ENCODE measurements around the gene KIF3C. TPM values are rescaled to one million over a fixed set of nuclear protein-coding genes. Genes with fewer than 3 reads are reported as not detected.
"Not testable (repeated sequence)": the region's sequence is repeated elsewhere in the genome, so short reads cannot be mapped to it uniquely, and the experiment has no call there.

KIF3C gene
- total RNA-seq, 2 donors from 2014 or later = 42.9 to 51.4 TPM

- no peak overlapping the region for H3K27ac ChIP-seq (ENCODE audit: low read depth, low read length)
- H3K27me3 ChIP-seq (ENCODE audit: control insufficient read depth, insufficient read depth, low read length, poor library complexity, severe bottlenecking) = no peaks in the 10 kb centered on the region
- H3K4me3 Mint-ChIP-seq = no peak overlapping the region
- H3K27ac Mint-ChIP-seq = no peak overlapping the region
- no peaks in the 10 kb centered on the region for H3K9me3 ChIP-seq (ENCODE audit: control insufficient read depth, low read length)
- TF ChIP-seq CTCF (conservative IDR thresholded peaks at IDR 0.05) = no peak
- no peak overlapping the region for H3K4me3 ChIP-seq (ENCODE audit: low read length)
- H3K9me3 Mint-ChIP-seq = no peaks in the 10 kb centered on the region
- H3K9ac ChIP-seq (ENCODE audit: extremely low read depth, low read length, poor library complexity, severe bottlenecking) = no peak overlapping the region
- H3K36me3 ChIP-seq (ENCODE audit: control insufficient read depth, insufficient read depth, low read length) = no peaks in the 10 kb centered on the region
- 70% methylated on average over 5 of the region's 5 CpGs; no CpG with 5 or more reads in 1 of the 2 experiments for WGBS, 2 experiments (ENCODE audit: insufficient coverage in 1 of 2, insufficient read length in 1 of 2)
- no peaks in the 10 kb centered on the region for H3K36me3 Mint-ChIP-seq (ENCODE audit: low read depth)
- no peaks in the 10 kb centered on the region for H3K27me3 Mint-ChIP-seq (ENCODE audit: insufficient read depth)
- peaks cover 9% of the 10 kb centered on the region for H3K4me1 Mint-ChIP-seq
- DNase-seq = no peak
- H3K4me1 ChIP-seq (ENCODE audit: control insufficient read depth, insufficient read depth, low read length) = peaks cover 5% of the 10 kb centered on the region
Measured at GRCh38 chr2:26000561-26001082, 18.3 kb upstream of the KIF3C start.

- H3K4me1 Mint-ChIP-seq; H3K36me3 ChIP-seq (ENCODE audit: control insufficient read depth, insufficient read depth, low read length); H3K4me3 ChIP-seq (ENCODE audit: low read length); H3K27ac Mint-ChIP-seq; DNase-seq; H3K4me1 ChIP-seq (ENCODE audit: control insufficient read depth, insufficient read depth, low read length); H3K4me3 Mint-ChIP-seq; H3K36me3 Mint-ChIP-seq (ENCODE audit: low read depth); H3K27me3 Mint-ChIP-seq (ENCODE audit: insufficient read depth); H3K9me3 ChIP-seq (ENCODE audit: control insufficient read depth, low read length); H3K27me3 ChIP-seq (ENCODE audit: control insufficient read depth, insufficient read depth, low read length, poor library complexity, severe bottlenecking); H3K9me3 Mint-ChIP-seq; H3K27ac ChIP-seq (ENCODE audit: low read depth, low read length); H3K9ac ChIP-seq (ENCODE audit: extremely low read depth, low read length, poor library complexity, severe bottlenecking): not testable (repeated sequence)
- WGBS, 2 experiments (ENCODE audit: insufficient coverage in 1 of 2, insufficient read length in 1 of 2) = 93 to 95% methylated on average over 7 of the region's 7 CpGs
Measured at GRCh38 chr2:25999406-25999805, 17.1 kb upstream of the KIF3C start.

GRCh38 chr2:25998816-25999383 is 16.6 kb upstream of the KIF3C start:
- DNase-seq; H3K4me3 Mint-ChIP-seq; H3K4me1 Mint-ChIP-seq; H3K36me3 ChIP-seq (ENCODE audit: control insufficient read depth, insufficient read depth, low read length); H3K9me3 ChIP-seq (ENCODE audit: control insufficient read depth, low read length); H3K27ac ChIP-seq (ENCODE audit: low read depth, low read length); H3K36me3 Mint-ChIP-seq (ENCODE audit: low read depth); H3K9ac ChIP-seq (ENCODE audit: extremely low read depth, low read length, poor library complexity, severe bottlenecking); H3K27me3 Mint-ChIP-seq (ENCODE audit: insufficient read depth); H3K4me1 ChIP-seq (ENCODE audit: control insufficient read depth, insufficient read depth, low read length); H3K9me3 Mint-ChIP-seq; H3K4me3 ChIP-seq (ENCODE audit: low read length); H3K27ac Mint-ChIP-seq; H3K27me3 ChIP-seq (ENCODE audit: control insufficient read depth, insufficient read depth, low read length, poor library complexity, severe bottlenecking): not testable (repeated sequence)
- WGBS, 2 experiments (ENCODE audit: insufficient coverage in 1 of 2, insufficient read length in 1 of 2) = 95 to 97% methylated on average over 13 of the region's 13 CpGs

GRCh38 chr2:25996844-25997243 is 14.5 kb upstream of the KIF3C start:
- H3K27ac Mint-ChIP-seq = no peak overlapping the region
- Histone ChIP-seq H3K9me3 (ENCODE audit: control insufficient read depth, low read length) (no peaks in the 10 kb centered on the region), H3K27me3 (ENCODE audit: control insufficient read depth, insufficient read depth, low read length, poor library complexity, severe bottlenecking) (no peaks in the 10 kb centered on the region), H3K27ac (ENCODE audit: low read depth, low read length) (no peak overlapping the region), H3K36me3 (ENCODE audit: control insufficient read depth, insufficient read depth, low read length) (no peaks in the 10 kb centered on the region), H3K4me1 (ENCODE audit: control insufficient read depth, insufficient read depth, low read length) (peaks cover 5% of the 10 kb centered on the region), H3K9ac (ENCODE audit: extremely low read depth, low read length, poor library complexity, severe bottlenecking) (no peak overlapping the region), H3K4me3 (ENCODE audit: low read length) (no peak overlapping the region)
- no peaks in the 10 kb centered on the region for H3K9me3 Mint-ChIP-seq
- 96% methylated on average over 1 of the region's 1 CpG; no CpG with 5 or more reads in 1 of the 2 experiments for WGBS, 2 experiments (ENCODE audit: insufficient coverage in 1 of 2, insufficient read length in 1 of 2)
- H3K27me3 Mint-ChIP-seq (ENCODE audit: insufficient read depth) = no peaks in the 10 kb centered on the region
- no peak overlapping the region for H3K4me3 Mint-ChIP-seq
- H3K4me1 Mint-ChIP-seq = peaks cover 9% of the 10 kb centered on the region
- no peak for TF ChIP-seq CTCF (conservative IDR thresholded peaks at IDR 0.05)
- H3K36me3 Mint-ChIP-seq (ENCODE audit: low read depth) = no peaks in the 10 kb centered on the region
- no peak for DNase-seq
